VCaP (cell line): ENCODE data around the gene ELAC1.

Experiments used
- H3K27ac ChIP-seq: fragments of 450-650 bp; 2 replicates; pipeline ENCODE4 v1.5.1; 2017
- TF ChIP-seq, protein P1 (sequence below): fragments of 450-650 bp; conservative IDR thresholded peaks from 2 replicates; pipeline ENCODE4 v1.5.1; 2017; ENCODE audit warnings: mild to moderate bottlenecking, moderate library complexity

The ELAC1 gene

DNA sequence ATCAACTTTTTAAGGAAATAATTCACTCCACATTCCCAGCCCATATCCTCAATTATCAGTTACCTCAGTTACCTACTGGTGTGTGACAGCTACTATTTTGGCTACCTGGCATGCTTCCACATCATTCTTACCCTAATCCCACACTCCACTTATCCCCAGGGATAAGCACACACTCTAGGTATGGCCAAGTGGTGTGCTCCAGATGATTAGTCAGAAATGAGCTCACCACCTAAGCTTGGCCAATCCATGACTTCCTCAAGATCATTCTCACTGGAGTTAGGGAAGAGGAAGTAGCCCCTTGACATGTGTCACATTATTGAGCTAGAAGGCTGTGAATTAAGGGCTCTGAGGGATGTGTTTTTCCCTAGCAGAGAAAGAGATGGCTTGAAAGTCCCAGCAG is 41.2 kb downstream of the ELAC1 start:
- no peak overlapping the region for H3K27ac ChIP-seq
- TF ChIP-seq, protein P1, sequence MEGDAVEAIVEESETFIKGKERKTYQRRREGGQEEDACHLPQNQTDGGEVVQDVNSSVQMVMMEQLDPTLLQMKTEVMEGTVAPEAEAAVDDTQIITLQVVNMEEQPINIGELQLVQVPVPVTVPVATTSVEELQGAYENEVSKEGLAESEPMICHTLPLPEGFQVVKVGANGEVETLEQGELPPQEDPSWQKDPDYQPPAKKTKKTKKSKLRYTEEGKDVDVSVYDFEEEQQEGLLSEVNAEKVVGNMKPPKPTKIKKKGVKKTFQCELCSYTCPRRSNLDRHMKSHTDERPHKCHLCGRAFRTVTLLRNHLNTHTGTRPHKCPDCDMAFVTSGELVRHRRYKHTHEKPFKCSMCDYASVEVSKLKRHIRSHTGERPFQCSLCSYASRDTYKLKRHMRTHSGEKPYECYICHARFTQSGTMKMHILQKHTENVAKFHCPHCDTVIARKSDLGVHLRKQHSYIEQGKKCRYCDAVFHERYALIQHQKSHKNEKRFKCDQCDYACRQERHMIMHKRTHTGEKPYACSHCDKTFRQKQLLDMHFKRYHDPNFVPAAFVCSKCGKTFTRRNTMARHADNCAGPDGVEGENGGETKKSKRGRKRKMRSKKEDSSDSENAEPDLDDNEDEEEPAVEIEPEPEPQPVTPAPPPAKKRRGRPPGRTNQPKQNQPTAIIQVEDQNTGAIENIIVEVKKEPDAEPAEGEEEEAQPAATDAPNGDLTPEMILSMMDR, result no peak

DNA sequence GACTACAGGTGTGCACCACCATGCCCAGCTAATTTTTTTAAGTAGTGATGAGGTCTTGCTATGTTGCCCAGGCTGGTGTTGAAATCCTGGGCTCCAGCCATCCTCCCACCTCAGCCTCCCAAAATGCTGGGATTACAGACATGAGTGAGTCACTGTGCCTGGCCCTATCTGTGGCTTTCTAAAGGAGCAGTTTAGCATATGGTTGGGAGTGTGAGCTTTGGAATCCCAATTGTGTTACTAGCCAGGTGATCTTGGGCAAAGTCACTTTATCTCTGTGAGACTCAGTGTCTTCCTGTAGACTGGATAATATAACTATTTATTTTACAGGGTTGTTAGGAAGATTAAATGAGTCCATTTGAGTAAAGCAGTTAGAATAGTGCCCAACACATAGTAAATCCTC is 42.4 kb downstream of the ELAC1 start:
- TF ChIP-seq, protein P1, result no peak

DNA sequence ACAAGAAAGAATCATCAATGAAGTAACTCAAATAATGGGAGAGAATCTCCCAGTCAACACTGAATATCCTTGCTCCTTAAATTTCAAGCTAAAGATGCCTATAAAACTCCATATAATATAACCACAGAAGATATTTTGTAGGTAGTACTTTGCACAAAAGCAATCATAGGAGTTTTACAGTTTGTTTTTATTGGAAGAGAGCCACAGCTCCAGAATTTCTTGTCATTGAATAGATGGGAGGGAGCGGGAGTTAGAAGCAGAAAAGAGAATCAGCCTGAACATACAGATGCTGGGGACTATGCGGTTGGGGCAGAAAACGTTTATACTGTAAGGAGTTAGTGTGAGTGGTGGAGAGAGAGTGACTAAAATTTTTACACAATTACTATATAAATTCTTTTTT is 43.9 kb downstream of the ELAC1 start:
- H3K27ac ChIP-seq, result peak overlapping the region; percentile 49
- TF ChIP-seq, protein P1, result no peak

More for the DNA sequence above, 42.4 kb downstream of the ELAC1 start:
- no peak overlapping the region for H3K27ac ChIP-seq

DNA sequence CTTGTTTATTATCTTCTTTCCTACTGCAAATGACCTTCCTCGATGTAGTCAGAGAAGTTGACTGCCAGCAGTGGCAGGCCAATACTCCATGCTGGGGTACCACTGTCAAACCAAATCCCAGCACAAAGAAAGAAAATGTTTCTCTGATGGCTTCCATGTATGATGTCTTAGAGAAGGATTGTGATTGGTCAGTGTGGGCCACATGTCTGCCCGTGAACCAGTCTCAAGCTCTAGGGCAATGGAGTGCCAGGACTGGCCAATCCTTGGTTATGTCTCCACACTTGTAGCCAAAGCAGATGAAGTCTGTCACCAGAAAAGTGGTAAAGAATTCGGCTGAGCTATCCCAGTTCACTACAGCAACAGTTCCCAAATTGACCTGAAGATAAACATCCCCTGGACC is 44.6 kb downstream of the ELAC1 start:
- TF ChIP-seq, protein P1, result no peak
- no peak overlapping the region for H3K27ac ChIP-seq

DNA sequence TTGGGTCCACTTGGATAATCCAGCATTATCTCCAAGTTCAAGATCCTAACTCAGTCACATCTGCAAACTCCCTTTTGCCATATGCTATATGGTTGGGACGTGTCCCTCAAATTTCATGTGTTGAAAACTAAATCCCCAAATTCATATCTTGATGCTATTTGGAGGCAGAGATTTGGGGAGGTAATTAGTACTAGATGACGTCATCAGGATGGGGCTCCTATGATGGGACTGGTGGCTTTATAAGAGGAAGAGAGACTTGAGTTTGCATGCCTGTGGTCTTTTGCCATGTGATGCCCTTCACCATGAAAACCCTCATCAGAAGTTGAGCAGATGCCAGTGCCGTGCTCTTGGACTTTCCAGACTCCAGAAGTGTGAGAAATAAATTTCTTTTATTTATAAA is 45.4 kb downstream of the ELAC1 start:
- TF ChIP-seq, protein P1, result no peak

DNA sequence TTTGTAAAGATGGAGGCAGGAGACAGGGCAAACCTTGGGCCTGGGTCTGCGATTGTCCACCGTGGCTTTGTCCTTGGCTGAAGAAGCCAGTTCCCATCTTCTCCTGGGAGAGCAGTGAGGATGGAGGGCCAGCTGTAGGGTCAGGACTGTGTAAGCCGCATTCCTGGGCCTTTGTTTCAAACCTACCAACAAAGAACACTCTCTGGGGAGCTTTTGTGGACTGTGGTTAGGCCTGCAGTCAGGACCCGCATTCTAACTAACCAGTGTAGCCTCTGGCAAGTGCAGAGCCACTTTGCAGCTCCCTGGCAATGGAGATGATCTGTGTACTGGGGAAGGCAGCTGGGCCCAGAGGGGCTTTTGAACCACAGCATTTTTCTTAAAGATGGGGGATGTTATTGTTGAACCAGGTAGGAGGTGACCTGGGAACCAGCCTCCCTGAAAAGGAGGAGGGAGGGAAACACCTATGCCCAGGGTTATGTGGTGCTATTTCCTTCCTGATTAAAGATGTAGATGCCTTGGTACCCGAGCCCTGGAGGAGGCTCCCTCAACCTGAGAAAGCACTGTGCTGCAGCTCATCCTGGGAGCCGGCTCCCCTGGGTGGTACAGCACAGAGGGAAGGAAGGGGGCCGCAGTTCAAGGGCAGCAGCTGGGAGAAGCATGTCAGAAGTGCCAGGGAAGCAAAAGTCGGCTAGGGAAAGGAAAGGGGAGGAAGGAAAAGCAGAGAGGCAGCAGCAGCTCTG is 49.5 kb downstream of the ELAC1 start:
- no peak overlapping the region for H3K27ac ChIP-seq
- TF ChIP-seq, protein P1, result no peak

More for the DNA sequence above, 45.4 kb downstream of the ELAC1 start:
- H3K27ac ChIP-seq, result no peak overlapping the region

DNA sequence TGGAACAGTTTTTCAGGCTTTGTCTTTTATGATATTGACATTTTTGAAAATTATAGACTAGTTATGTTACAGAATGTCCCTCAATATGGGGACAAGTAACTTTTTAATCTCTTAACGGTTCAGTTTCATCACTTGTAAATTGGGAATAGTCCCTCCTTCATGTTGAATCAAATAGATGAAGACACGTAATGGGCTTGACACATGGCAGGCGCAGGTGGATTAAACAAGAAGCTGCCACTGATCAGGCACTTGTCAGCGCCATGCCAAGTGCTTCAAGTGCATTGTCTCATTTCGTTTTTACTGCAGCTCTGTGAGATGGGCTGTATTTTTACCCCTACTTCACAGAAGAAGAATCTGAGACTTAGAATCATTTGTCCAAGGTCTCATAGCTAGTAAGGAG is 52.7 kb downstream of the ELAC1 start:
- H3K27ac ChIP-seq, result peak overlapping the region; percentile 65

More for the DNA sequence above, 52.7 kb downstream of the ELAC1 start:
- TF ChIP-seq, protein P1, result no peak
